Measurements from ENCODE around the gene C9orf153. TPM values are rescaled to one million over a fixed set of nuclear protein-coding genes. Genes with fewer than 3 reads are reported as not detected.
"Not testable (repeated sequence)": the region's sequence is repeated elsewhere in the genome, so short reads cannot be mapped to it uniquely, and the experiment has no call there.

Gene C9orf153
- total RNA-seq, 1 donor from 2014 or later = 0.45 TPM

DNA sequence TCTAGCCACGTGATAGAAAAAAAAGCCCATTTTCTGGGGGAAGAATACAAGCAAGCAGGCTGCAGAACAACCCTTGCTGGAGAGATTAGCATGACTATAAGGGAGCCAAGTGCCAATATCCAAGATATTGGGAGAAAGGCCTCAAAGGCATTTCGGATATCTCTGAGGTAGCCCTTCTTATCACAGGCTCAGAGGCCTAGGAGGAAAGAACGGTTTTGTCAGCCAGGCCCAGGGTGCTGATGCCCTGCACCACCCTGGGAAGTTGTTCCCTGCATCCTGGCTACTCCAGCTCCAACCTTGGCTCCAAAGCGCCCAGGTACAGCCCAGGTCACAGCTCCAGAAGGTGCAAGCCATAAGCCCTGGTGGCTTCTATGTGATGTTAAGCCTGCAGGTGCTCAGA lies 66.4 kb downstream of the C9orf153 start:
- DNase-seq (ENCODE audit: low read depth) = no peak

- not testable (repeated sequence) for DNase-seq (ENCODE audit: low read depth)
Measured at GRCh38 chr9:86190700-86191099, 68.8 kb downstream of the C9orf153 start.

DNA sequence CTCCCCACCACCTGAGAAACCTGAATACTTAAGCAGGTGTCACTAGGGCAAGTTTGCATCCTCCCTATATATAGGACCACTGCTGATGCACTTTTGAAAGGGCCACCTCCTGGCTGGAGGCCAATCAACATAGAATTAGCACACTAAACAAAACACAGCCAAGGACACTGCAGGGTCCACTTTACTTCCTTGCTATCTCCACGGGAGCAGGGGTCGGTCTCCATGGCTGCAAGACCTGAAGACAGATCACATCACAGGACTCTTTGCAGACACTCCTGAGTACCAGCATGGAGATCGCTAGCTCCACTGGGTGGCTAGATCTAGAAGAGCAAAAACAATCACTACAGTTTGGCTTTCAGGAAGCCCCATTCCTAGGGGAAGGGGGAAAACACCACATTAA lies 72.3 kb downstream of the C9orf153 start:
- DNase-seq (ENCODE audit: low read depth) = peak; percentile 6

- DNase-seq (ENCODE audit: low read depth) = peak; percentile 53
Measured at GRCh38 chr9:86186696-86187095, 72.8 kb downstream of the C9orf153 start.

DNA sequence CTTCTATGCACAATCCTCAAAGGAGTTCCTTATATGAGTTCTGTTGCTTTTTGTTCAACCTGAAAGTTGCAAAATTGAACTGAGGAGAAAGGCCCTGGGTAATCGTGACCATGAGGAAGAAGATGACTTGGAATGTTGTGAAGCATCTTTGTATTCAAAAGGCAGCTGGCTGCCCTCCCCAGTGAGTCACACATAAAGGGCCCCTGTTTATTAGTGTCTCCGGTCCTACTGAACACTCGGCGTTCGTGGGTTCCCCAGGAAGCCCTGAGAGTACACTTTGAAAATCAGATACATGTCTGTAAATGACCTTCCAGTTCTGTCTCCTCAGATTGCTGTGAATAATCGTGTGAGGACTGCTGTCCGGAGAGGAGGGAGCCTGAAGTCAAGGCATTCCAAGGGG lies 73.6 kb downstream of the C9orf153 start:
- DNase-seq (ENCODE audit: low read depth) = peak; percentile 42

DNA sequence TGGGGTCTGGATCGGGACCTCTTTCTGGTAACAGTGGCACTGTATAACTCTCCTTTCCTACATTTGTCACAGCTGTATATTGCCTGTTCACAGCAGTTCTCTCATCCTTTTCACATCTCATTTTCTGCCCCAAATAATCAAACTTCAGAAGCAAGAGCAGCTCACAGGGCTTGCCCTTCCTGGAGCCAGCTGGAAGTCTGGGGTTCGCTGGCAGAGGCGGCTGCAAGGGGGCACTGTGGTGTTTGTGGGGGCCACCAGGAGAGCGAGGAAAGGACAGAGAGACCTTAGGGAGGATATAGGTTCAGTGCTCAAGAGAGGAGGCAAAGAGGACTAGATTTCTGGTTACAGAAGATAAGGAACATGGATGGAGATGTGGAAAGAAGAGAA lies 75.3 kb downstream of the C9orf153 start:
- DNase-seq (ENCODE audit: low read depth) = no peak

DNA sequence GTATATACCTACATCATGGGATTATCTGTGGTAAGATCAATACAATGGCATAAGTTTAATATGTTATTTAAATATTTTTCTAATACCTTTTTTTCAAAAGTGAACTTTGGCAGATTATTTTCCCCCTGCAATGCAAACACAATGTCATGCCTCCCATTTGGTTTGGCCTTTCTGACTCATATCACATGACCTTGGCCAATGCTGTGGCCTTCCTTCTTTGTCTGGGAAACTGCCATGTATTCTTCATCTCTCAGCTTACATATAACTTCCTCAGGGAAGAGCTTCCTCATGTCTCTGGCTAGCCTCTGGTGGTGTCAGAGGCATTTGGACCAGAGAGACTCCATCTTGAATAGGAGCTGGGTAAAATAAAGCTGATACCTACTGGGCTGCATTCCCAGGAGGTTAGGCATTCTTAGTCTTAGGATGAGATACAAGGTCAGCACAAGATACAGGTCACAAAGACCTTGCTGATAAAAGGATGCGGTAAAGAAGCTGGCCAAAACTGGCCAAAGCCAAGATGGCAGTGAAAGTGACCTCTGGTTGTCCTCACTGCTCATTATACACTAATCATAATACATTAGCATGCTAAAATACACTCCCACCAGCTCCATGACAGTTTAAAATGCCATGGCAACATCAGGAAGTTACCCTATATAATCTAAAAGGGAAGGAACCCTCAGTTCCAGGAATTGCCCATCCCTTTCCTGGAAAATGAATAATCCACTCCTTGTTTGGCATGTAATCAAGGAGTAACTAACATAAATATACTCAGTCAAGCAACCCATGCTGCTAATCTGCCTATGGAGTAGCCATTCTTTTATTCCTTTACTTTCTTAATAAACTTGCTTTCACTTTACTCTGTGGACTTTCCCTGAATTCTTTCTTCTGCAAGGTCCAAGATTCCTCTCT lies 76.0 kb downstream of the C9orf153 start:
- no peak for DNase-seq (ENCODE audit: low read depth)

- DNase-seq (ENCODE audit: low read depth) = no peak
Measured at GRCh38 chr9:86181379-86182315, 77.8 kb downstream of the C9orf153 start.

- no peak for DNase-seq (ENCODE audit: low read depth)
Measured at GRCh38 chr9:86178503-86178902, 81.0 kb downstream of the C9orf153 start.

DNA sequence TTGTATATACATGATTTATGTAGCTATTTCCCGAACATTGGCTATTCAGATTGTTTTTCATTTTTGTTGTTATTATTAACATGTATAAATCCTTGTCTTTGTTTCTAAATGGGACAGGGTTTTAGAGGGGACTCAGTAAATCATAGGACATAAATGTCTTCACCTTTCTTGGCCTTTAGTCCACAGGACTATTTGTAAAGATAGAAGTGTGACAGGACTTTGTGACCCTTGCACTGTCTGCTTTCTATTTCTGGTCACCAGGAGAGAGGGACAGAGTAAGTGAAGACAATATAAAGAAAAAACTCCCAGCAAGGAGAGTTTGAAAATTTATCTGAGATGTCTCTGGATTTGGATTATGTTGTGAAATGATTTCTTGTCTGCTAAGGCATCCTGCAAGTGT lies 81.5 kb downstream of the C9orf153 start:
- no peak for DNase-seq (ENCODE audit: low read depth)

DNA sequence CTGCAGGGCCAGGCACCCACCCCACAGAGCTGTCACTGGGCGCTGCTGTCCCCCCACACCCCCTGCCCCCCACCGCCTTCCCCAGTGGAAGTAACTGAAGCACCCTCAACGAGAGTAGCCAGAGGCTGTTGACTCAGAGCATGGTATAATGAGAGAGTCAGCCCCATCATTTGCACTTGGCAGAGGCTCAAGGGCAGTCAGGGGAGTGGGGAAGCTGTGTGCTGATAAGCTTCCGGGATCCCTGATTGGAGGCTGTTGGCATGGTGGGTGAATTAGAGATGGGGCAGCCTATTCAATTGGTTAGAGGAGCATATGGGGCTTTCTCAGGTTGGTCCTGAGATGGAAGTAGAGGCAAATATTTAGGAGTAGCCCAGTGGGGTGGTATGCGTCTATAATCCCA lies 83.0 kb downstream of the C9orf153 start:
- DNase-seq (ENCODE audit: low read depth) = no peak

- no peak for DNase-seq (ENCODE audit: low read depth)
Measured at GRCh38 chr9:86175743-86176456, 83.6 kb downstream of the C9orf153 start.

GRCh38 chr9:86175223-86175622 lies 84.2 kb downstream of the C9orf153 start:
- DNase-seq (ENCODE audit: low read depth) = peak; percentile 10

Other genes with a start within 250 kb of the C9orf153 start
- gene GOLM1, start 160.1 kb downstream of the C9orf153 start, total RNA-seq = 25.6 and 25.8 TPM in 2 replicates
- 43.1 and 55.1 TPM in 2 replicates for gene ISCA1, start 22.9 kb upstream of the C9orf153 start, total RNA-seq
- gene TUT7, start 94.8 kb upstream of the C9orf153 start, total RNA-seq = 28.6 and 33.0 TPM in 2 replicates

Measured in myocyte (in vitro differentiated cells).